ENCODE results near the gene CD40. TPM values are rescaled to one million over a fixed set of nuclear protein-coding genes. Genes with fewer than 3 reads are reported as not detected.

Gene CD40
- total and polyA plus RNA-seq, 2 of the 8 experiments (the other 6 are each of a cell fraction or from before 2014, with no cell fraction given): 14.5 to 18.8 TPM

DNA sequence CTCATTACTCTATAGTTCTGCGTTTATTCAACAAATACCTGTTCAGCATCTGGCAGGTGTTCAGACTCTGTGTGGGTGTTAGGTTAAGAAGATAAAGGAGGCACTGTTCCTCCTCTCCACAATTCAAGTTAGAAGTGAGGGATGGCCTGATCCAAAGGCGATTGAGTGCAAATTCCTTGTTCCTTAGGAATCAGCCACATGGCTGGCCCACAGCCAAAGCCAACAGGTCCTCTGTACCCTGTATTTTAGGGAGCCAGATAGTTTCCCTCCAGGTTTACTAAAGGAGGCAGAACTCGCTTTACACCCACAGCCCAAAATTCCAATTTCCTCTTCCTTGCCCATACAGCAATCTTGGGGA, 5.0 kb upstream of the CD40 start (continued):
- no peak for TF ChIP-seq SIX5 (IDR thresholded peaks at IDR 0.05; ENCODE audit: low read depth, low read length)
- no peak for TF ChIP-seq EZH2 (IDR thresholded peaks at IDR 0.05; ENCODE audit: low read depth, low read length, severe bottlenecking)
- no peak for TF ChIP-seq HDAC6 (IDR thresholded peaks at IDR 0.05; ENCODE audit: low read depth, low read length)
- no peak for TF ChIP-seq BACH1 (IDR thresholded peaks at IDR 0.05; ENCODE audit: low read length)

All from H1 (cell line).